ENCODE measurements around the gene UQCR11. TPM values are rescaled to one million over a fixed set of nuclear protein-coding genes. Genes with fewer than 3 reads are reported as not detected.

UQCR11 gene
- total RNA-seq, result 100 to 1,000 TPM in 3 of 4 donors, 10 to 100 TPM in 1; 81.1 to 176 (median 122) TPM
- polyA plus RNA-seq, result 100 to 1,000 TPM; 158 to 339 (median 330) TPM

GRCh38 chr19:1605236-1606137 lies at the start of gene UQCR11:
UQCR11 (minus strand) TSS chr19:1605462; CDS start chr19:1605409, 53 bp downstream.
- intact Hi-C loops (cut with DNase I), result loop anchor here (1.0 to 5.0 kb wide), 2 partner anchors 38 to 46 kb away; partner anchors contain the start of gene MEX3D
- TF ChIP-seq POLR2A (IDR thresholded peaks at IDR 0.05) (peak in 1 of 2 donors; percentile 20), POLR2AphosphoS5 (IDR thresholded peaks at IDR 0.05) (peak; percentile 22 to 86 (median 70)), EP300 (IDR thresholded peaks at IDR 0.05) (no peak), CTCF (IDR thresholded peaks at IDR 0.05) (peak; percentile 61 to 77 (median 66))

GRCh38 chr19:1654178-1654792 lies 49.0 kb upstream of the UQCR11 start:
- Histone ChIP-seq H3K4me3 (no peak overlapping the region), H3K27ac (no peak overlapping the region), H3K27me3 (peaks cover 0 to 6% (median 0%) of the 10 kb centered on the region in 3 donors), H3K4me1 (peaks cover 0 to 24% (median 17%) of the 10 kb centered on the region in 4 donors), H3K36me3 (no peaks in the 10 kb centered on the region), H3K9me3 (no peaks in the 10 kb centered on the region)
- DNase-seq, result no peak
- WGBS, 2 donors, result 81 to 84% methylated on average over 18 of the region's 18 CpGs
- intact Hi-C loops (cut with DNase I), result no loop called here
- TF ChIP-seq POLR2A (IDR thresholded peaks at IDR 0.05) (no peak), CTCF (IDR thresholded peaks at IDR 0.05) (no peak), EP300 (IDR thresholded peaks at IDR 0.05) (no peak)

More at GRCh38 chr19:1605236-1606137, at the start of gene UQCR11:
- Histone ChIP-seq H3K36me3 (peaks cover 0 to 16% (median 0%) of the 10 kb centered on the region in 4 donors), H3K27ac (peak within 1 kb of the TSS; percentile 90 to 96 (median 94)), H3K9me3 (no peaks in the 10 kb centered on the region), H3K4me3 (peak within 1 kb of the TSS; percentile 87 to 98 (median 95)), H3K4me1 (peaks cover 0 to 39% (median 36%) of the 10 kb centered on the region in 4 donors), H3K27me3 (no peaks in the 10 kb centered on the region)
- peak; percentile 98 for DNase-seq
- 0 to 1% methylated on average over 79 of the region's 79 CpGs for WGBS, 2 donors

- Histone ChIP-seq H3K4me3 (peak overlapping the region; percentile 36 to 98 (median 83)), H3K27ac (peak overlapping the region; percentile 97 to 99 (median 99))
- no peak for DNase-seq
Measured at GRCh38 chr19:1653300-1653628, 48.0 kb upstream of the UQCR11 start.

More at GRCh38 chr19:1653300-1653628, 48.0 kb upstream of the UQCR11 start:
- H3K4me1 ChIP-seq, result peaks cover 0 to 24% (median 17%) of the 10 kb centered on the region in 4 donors
- peaks cover 0 to 6% (median 0%) of the 10 kb centered on the region in 3 donors for H3K27me3 ChIP-seq
- H3K36me3 ChIP-seq, result peaks cover 0 to 6% (median 0%) of the 10 kb centered on the region in 4 donors
- intact Hi-C loops (cut with DNase I), result no loop called here
- WGBS, 2 donors, result 21 to 29% methylated on average over 18 of the region's 18 CpGs
- no peak for TF ChIP-seq POLR2AphosphoS5 (IDR thresholded peaks at IDR 0.05)
- no peak for TF ChIP-seq EP300 (IDR thresholded peaks at IDR 0.05)
- TF ChIP-seq POLR2A (IDR thresholded peaks at IDR 0.05), result no peak
- TF ChIP-seq CTCF (IDR thresholded peaks at IDR 0.05), result no peak
- H3K9me3 ChIP-seq, result no peaks in the 10 kb centered on the region

All from sigmoid colon (tissue), 7 donors.